NCI-H2107 treated with DMSO at 0.1 percent for 48 hours (cell line): ENCODE measurements around the gene RELN.

ENCODE experiments used
- DNase-seq: peaks from one replicate; lab custom pipeline; 2025; ENCODE audit not compliant: unreplicated experiment; lab: John Stamatoyannopoulos, UW

The RELN gene

DNA sequence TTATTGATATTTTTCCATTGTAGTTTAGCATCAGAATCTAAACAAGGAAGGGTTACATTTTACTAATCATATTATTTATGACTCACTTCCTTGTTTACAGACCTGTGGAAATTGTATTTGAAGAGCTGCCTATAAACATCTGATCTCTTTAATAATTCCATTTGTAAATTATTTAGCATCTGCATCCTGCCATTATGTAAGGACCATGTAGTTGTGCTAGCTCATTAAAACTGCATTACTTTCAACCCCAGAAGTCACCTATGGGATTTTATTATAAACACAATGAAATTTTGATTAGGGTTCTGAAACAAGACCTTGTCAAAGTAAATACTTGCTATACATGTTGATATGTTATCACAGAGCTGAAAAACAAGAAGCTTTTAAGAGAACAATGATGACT, 396.6 kb downstream of the RELN start:
- no peak for DNase-seq

DNA sequence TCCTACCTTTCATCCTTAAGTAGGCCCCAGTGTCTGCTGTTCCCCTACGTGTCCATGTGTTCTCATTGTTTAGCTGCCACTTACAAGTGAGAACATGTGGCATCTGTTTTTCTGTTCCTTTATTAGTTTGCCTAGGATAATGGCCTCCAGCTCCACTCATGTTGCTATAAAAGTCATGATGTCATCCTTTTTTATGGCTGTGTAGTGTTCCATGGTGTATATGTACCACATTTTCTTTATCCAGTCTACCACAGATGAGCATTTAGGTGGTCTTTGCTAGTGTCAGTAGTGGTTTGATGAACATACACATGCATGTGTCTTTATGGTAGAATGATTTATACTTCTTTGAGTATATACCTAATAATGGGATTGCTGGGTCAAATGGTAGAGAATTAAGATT, 397.3 kb downstream of the RELN start:
- no peak for DNase-seq

DNA sequence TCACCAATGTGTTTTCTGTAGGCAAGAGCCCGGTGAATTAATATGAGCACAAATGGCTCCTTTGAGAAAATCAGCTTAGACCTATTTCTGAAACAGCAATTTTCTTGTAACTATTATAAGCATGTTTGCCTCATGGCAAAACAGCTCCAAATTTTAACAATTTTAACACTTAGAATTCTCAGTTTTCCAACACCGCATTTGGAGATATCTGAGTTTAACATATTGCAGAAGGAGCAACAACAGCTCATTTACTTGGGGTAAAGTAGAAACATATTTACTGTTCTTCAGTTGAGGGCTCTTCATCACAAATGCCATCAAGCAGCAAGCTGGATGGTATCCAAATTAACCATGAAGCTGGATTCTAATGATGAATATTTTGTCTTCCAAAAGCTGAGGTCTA, 409.4 kb downstream of the RELN start:
- DNase-seq = no peak

DNA sequence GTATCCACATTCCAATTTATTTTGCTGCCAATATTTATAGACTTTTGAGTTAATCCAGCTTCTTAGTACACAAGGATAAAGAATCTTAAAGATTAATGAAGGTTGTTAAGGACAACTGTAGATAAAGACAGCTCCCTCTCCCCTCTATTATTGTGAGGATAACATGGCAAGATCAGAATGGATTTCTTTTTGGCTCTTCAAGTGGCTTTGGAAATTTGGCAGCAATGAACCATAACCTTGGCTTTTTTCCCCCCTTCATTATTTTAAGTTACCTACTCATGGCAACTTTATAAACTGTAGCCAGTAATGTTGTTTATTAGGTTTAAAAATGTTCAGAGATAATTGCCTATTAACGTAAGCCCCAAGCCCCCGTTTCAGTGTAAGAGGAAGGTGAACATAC, 412.4 kb downstream of the RELN start:
- no peak for DNase-seq

DNA sequence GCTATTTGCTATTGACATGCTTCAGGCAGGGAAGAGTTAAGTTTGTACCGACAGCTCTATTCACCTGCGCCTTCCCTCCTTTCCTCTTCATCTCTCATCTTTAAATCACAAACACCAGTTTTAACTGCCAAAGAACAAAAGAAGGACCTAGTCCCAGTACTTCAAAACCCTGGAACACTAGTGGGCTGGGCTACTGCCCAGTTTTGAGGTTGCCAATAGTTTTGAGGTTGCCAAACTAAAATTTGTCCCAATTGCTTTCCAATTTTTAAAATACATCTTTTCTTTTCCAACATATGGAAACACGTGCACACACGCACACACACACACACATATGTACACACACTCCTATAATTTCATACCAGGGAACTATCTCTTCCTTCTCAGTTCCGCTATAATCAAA, 412.8 kb downstream of the RELN start:
- DNase-seq = no peak

DNA sequence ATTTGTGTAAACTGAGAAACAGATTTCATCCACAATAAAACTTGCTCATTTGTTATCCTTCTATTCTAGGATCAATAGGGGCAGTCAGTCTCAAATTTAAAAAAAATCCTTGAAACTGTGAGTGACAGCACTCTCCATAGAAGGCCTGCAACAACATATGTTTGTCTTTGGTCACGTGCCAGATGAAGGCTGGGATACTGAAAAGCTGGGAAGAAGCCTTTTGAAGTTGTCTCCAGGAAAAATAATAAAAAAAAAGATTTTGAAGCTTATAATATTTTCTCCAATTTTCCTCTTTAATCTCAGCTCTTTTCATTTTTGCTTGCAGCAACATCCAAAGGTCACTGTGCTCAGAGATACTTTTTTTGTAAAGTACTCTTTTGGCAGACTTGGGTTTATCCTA, 414.9 kb downstream of the RELN start:
- no peak for DNase-seq

DNA sequence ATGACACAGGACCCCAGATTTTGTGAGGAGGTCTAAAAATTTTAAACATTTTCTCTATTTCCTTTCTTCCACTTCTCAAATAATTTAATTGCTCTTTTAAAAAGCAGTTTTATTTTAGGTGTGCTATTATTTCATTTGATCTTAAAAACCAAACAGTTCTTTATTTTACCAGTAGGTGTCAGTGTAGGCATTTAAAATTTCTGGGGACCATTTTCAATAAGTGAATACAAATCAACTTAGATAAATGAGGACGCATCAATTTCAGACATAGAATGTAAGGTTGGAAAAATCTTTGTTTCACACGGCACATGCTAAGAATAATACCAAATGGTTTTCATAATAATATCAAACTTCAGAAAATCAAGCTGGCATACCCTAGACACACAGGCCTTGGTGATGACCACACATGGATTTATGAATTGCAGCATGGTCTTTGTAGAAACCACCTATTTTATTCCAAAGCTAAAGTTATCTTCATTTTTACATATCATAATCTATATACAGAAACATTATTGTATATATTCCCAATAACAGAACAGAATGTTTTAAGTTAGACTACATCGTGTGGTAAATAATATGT, 415.9 kb downstream of the RELN start:
- peak; percentile 47 for DNase-seq

DNA sequence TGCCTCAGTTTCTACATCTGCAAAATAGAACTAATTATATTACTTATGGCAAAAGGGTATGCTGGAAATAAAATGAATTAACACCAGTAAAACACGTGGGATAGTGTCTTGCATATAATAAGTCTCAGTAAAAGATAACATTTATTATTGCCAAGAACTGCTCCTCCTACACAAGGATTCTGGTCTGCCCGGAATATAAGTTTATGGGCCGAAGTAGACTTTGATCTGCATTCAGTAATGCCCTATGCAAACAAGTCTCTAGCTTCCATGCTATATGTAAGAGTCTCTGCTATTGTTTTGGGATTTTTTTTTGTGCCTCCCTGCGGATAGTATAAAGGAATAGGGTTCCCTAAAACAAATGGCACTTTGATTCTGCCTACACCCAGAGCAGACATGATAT, 417.9 kb downstream of the RELN start:
- DNase-seq = no peak

DNA sequence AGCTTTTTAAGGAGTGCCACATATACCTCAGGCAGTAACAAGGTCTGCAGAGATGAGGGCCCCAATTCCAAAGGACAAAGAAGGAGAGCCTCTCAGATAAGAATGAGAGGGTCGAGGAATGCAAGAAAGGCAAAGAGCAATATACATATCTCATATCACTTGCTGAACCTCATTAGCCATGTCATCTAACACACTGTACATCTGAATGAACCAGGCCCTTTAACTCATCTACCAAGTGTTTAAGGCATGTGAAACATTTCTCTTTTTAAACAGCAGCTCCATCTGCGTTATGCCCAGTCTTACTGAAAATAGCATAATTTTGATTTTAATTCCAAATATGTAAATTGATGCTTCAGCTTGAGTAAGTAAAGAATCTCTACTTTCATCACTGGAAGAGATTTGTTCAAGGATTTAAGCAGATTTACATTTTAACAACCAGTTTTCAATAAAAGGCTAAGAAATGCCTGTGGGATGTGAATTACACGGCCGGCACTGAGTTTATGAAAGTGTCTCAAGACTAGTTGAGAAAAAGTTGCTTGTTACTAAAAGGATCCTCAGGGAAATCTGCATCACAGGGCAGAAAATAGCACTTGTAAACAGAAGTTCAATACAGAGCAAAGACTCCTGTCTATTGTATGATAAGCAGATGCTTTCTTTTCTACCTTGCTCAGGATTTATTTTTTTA, 419.7 kb downstream of the RELN start:
- DNase-seq = no peak

DNA sequence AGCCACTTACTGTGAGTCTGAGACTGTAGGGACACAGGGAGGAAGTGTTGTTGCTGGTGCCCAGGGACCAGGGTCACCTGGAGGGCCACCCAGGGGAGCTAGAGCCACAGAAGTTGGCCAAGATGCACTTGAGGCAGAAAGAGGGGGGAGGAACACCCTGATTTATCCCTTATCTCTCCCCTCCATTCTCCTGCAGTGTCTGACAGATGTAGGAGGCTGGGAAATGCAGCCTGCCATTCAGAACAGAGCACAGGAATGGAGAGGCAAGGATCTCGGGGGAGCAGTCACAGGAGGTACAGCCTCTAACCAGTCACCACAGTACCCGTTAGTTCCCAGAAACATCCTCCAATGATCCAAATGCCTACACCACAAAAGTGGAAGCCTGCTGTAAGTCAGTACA, 425.0 kb downstream of the RELN start:
- no peak for DNase-seq

DNA sequence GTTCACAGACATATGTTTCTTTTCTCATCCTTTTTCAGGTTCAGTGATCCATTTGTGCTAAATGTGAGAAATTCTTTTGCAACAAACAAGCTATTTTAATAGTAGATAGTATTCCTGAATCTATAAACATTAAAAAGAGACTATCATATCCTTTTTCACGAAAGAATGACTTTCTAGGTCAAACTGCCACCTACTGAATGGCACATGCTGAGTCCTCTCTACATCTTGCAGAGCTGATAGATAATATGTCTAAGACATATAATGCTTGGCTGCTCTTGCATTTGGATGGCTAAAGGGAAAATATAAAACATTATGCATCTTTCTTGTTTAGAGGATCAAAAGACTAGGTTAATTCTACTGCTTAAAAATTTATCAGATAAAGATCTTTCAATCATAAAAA, 429.3 kb downstream of the RELN start:
- DNase-seq = no peak

DNA sequence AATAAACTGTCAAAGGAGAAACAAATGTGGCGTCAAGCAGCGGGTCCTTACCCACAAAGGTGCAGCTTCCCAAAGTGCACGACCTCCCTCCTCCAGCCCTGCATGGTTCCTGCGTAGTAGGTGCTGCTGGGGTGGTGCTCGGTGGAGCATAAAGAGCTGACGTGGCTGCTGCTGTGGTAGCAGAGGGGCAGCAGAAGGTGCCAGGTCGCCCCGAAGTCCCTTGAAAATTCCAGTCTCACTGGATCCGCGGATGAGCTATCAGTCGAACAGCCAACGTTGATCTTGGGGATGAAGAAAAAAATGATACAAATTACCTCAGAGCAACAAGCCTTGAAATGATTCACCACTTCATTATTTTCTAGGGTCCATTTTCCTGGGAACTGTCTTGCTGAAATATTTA, 438.4 kb downstream of the RELN start:
- no peak for DNase-seq

DNA sequence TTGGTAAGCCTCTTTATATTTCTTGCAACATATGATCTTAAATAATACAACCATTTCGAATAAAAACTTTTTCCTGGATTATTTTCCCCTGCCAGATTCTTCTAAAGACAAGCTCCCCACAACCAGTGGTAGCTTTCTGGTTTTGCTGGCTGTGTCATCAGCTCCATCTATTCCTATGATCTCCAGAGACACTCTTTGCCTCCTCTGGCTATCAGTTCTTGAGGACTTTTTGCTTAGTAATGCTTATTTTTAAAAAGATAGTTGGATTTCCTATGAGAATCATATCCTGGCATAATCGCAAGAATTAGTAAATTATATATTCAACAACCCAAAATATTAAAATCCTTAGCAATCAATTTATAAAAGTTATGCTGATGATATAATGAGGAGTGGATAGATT, 439.7 kb downstream of the RELN start:
- DNase-seq = no peak

DNA sequence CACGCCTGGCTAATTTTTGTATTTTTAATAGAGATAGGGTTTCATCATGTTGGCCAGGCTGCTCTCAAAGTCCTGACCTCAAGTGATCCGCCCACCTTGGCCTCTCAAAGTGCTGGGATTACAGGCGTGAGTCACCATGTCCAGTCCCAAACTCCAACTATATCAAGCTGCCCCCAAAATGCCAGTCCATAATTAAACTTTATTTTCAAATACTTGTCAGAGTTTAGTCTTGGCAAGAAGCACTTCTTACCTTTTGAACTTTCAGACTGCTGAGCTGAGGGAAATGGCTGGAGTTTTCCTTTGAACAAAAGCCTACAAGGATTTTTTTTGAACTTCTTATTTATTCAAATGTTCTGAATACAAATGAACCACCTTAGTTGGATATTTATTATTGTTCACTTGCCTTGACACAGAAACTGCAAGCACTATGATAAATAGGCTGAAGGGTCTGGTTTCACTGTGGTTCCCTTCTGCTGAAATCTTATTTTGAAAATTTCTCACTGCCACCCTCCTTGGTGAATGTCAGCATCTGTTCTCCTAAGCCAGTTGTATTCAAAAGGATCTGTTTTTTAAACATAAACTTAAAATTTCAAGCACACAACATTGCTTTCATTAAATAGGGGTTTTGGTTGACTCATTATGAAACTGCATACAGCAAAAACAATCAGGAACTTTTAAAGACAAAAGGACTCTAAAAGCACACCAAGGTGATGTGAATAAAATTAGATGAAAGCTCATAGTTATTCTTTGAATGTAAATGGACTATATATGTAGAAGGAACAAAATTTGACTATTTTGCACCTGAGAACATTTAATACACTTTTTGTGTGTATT, 441.8 kb downstream of the RELN start:
- DNase-seq = no peak

DNA sequence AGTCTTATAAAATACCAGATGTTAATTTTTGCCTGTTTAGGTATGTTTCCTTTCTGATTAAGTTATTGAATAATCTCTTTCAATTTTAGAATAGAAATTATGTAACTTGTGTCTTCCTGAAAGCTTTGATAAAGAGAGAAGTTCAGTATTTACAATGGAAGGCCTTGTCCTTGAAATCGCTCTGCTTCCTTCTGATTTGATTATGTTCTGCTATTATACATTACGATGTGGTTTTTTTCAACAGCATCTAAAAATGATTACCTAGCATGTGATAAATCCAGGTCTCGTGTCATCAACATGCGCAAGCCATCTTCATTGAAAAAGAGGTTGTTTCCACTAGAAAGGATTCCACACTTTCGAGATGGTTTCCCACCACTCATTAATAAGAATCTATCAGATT, 447.0 kb downstream of the RELN start:
- DNase-seq = no peak

DNA sequence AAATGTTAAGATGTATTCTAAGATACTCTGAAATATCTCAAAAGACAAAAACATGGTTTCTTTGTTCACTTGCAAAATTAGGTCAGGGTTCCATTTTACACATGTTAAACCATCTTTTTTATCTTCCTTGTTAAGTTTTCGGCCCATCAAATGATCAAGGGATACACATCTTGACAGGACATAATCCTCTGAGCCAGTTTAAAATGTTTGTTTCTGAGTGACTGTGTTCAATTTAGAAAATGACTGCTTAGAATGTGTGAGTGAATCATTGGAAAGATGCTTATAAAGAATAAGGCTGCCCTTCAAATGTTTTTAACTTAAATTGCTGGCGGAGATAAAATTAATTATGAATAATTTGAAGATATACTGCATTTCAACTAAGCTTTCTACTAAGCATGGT, 447.5 kb downstream of the RELN start:
- DNase-seq = no peak

DNA sequence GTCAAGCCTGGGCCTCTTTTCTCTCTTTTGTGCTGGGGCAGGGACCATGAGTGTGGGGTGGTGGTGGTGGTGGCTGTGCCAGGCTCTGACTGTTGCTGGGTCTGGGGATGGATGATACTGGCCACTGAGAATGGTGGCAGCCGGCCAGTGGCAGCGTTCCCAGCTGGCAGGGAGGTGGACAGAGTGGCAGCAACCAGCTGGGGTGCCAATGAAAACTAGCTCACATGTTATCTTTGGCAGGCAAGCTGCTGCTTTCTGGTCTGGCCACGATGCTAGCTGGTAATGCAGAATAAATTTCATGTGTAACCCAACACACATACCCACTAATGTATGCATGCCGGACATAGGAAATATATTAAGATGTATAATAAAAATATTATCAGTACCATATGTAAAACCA, 448.4 kb downstream of the RELN start:
- DNase-seq = no peak

DNA sequence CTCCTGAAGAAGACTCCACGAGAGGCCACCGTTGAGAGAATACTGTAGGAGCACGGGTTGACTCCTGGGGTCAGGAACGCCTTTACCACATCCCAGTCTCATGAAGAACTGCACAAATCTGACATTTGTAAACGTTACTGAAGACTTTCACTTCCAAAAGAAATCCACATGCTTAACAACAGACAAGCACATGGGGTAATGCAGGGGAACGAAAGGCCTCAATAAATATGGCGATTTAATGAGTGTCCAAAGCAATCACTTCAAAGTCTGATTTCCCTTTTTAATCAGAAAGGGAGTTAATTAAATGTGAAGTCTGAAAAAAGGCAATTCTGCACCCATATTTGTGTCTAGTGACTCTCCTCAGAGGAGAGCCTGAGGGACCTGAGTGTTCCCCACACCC, 449.1 kb downstream of the RELN start:
- no peak for DNase-seq

DNA sequence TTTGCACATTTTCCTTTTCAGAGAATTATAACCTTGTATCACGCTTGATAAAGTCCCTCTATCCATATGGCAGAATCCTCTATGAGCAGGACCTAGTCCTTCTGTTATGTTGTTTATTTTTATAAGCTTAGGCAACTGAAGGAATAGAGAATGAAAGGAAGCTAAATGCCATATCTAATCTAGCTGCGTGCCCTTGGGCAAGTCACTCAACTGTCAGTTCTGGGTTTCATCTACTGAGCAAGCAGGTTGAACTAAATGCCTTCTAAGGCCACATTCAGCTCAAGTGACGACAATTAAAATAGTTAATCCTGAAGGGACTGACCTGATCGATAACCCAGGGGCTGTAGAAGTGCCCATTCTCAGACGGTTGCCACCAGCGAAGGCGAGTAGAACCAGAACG, 449.6 kb downstream of the RELN start:
- no peak for DNase-seq

DNA sequence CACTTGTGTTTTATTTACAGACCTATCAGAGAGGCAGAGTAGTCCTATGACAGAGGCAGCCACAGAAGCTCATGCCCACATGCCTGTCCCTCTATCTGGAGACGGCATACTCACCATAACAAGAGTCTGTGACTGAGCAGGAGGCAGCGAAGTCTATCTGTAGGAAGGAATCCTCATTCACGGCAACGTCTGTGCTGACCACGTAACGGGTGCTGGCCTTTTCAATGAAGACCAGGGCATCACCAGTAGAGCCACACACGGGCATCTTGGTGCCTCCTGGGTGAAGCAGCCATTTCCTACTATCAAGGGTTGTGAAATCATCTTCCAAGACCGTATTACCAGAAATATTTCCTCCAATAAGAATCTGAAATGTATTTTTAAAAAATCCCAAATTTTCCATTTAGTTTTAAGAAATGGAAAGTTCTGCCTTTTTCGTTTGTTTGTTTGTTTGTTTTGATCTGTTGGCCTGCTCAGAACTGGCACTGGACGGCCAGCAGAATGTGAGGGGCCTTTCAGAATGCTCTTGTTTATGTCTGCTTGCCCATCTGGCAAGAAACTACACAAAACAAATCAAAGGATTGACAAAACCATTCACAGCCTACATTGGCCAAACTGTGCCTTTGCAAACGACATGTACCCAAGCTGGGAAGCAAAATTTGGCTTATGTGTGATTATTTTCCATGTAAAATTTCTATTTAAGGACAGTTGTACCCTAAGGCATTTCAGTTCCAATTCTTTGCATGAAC, 450.3 kb downstream of the RELN start:
- no peak for DNase-seq

DNA sequence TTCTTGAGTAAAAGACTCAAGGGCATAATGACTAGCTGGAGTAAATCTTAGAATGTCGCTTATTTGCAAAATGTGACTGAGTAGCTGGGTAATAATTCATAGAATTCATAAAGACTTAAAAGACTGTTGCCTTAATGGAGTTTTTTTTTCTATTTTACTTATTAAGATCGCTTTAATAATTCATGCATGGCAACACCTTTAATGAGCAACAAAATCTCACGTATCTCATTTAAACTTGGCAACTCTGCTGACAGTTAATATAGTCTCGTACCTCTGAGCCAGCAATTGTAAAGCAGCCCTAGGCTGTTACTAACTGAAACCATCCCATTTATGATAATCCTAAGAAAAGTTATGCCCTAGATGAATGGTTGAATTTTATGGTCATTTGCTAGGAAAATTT, 455.7 kb downstream of the RELN start:
- no peak for DNase-seq

DNA sequence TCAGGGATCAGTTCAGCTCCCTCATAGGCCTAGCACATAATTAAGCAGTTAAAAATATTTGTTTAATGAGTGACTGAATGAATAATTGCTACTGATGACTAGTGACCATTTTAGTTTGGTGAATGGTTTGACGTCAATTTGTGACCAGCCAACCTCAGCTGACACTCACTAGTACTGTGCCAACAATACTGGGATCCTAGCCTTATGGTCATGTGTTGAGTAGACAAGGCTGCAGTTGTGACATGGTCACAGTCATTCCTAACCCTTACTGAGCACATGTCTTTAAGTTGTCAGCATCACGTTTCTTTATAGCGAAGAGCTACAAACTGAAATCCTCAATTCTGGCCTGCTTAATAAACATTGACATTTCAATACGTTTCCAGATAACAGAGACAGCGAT, 456.5 kb downstream of the RELN start:
- DNase-seq = no peak
